SIG-M5 treated with dmso at 0.1 percent for 504 hours (cell line): ENCODE data around the gene FAM24A.
"Not testable (repeated sequence)": the region's sequence is repeated elsewhere in the genome, so short reads cannot be mapped to it uniquely, and the experiment has no call there.

Experiments used
- DNase-seq: peaks from one replicate; lab custom pipeline; 2025; ENCODE audit not compliant: unreplicated experiment; lab: John Stamatoyannopoulos, UW

FAM24A gene

GRCh38 chr10:122910310-122910709 is at the start of gene FAM24A:
TSS of gene FAM24A (plus strand) at chr10:122910610. CDS start at chr10:122911635, 1,025 bp downstream.
- DNase-seq = no peak

- DNase-seq = no peak
Measured at GRCh38 chr10:122861711-122862161, 48.7 kb upstream of the FAM24A start.

GRCh38 chr10:122863216-122864193 is 46.9 kb upstream of the FAM24A start:
- DNase-seq = no peak

GRCh38 chr10:122864194-122864592 is 46.2 kb upstream of the FAM24A start:
- no peak for DNase-seq

GRCh38 chr10:122864901-122865300 is 45.5 kb upstream of the FAM24A start:
- DNase-seq = no peak

- not testable (repeated sequence) for DNase-seq
Measured at GRCh38 chr10:122866757-122867482, 43.5 kb upstream of the FAM24A start.

GRCh38 chr10:122868768-122869167 is 41.6 kb upstream of the FAM24A start:
- not testable (repeated sequence) for DNase-seq

GRCh38 chr10:122871947-122872346 is 38.5 kb upstream of the FAM24A start:
- DNase-seq = not testable (repeated sequence)

- no peak for DNase-seq
Measured at GRCh38 chr10:122875843-122876466, 34.5 kb upstream of the FAM24A start.

GRCh38 chr10:122876467-122876855 is 33.9 kb upstream of the FAM24A start:
- no peak for DNase-seq

- no peak for DNase-seq
Measured at GRCh38 chr10:122877264-122877663, 33.1 kb upstream of the FAM24A start.

GRCh38 chr10:122878799-122879338 is 31.5 kb upstream of the FAM24A start:
- peak; percentile 52 for DNase-seq

GRCh38 chr10:122879339-122880273 is 30.8 kb upstream of the FAM24A start, which contains the start of gene FAM24B:
TSS of gene FAM24B (minus strand) at chr10:122879581. CDS start at chr10:122850515, 29,066 bp downstream.
- peak; percentile 90 for DNase-seq

GRCh38 chr10:122882766-122883165 is 27.6 kb upstream of the FAM24A start:
- DNase-seq = no peak

GRCh38 chr10:122884166-122884565 is 26.2 kb upstream of the FAM24A start:
- no peak for DNase-seq

GRCh38 chr10:122894261-122894944 is 16.0 kb upstream of the FAM24A start:
- DNase-seq = no peak

- not testable (repeated sequence) for DNase-seq
Measured at GRCh38 chr10:122903861-122904260, 6.5 kb upstream of the FAM24A start.

- peak; percentile 6 for DNase-seq
Measured at GRCh38 chr10:122911889-122912484, 1.6 kb downstream of the FAM24A start.

GRCh38 chr10:122915700-122916099 is 5.3 kb downstream of the FAM24A start:
- no peak for DNase-seq
